BLaER1 (cell line): ENCODE results near the gene COMMD3.
A peak's percentile ranks its signal among the peaks of the same experiment; 100 is the strongest.

ENCODE experiments used
- H3K27ac ChIP-seq: shearing (Covaris generic); formaldehyde crosslinking; 2 replicates; pipeline ENCODE4 v1.8.1; 2022
- H3K27me3 ChIP-seq: shearing (Covaris generic); formaldehyde crosslinking; 2 replicates; pipeline ENCODE4 v1.8.1; 2022
- H3K36me3 ChIP-seq: shearing (Covaris generic); formaldehyde crosslinking; 2 replicates; pipeline ENCODE4 v1.8.1; 2022
- H3K4me1 ChIP-seq: shearing (Covaris generic); formaldehyde crosslinking; 2 replicates; pipeline ENCODE4 v1.8.1; 2022
- H3K4me2 ChIP-seq: shearing (Covaris generic); formaldehyde crosslinking; 2 replicates; pipeline ENCODE4 v1.8.1; 2022
- H3K4me3 ChIP-seq: shearing (Covaris generic); formaldehyde crosslinking; 2 replicates; pipeline ENCODE4 v1.8.1; 2022
- H3K9ac ChIP-seq: shearing (Covaris generic); formaldehyde crosslinking; 2 replicates; pipeline ENCODE4 v1.8.1; 2022
- H3K9me3 ChIP-seq: shearing (Covaris generic); formaldehyde crosslinking; 2 replicates; pipeline ENCODE4 v1.8.1; 2022
- H4K20me1 ChIP-seq: shearing (Covaris generic); formaldehyde crosslinking; 2 replicates; pipeline ENCODE4 v1.8.1; 2022
- Cebpa-rat ChIP-seq: shearing (Covaris generic); IDR thresholded peaks from 2 replicates; pipeline ENCODE4 v1.8.1; 2022

The COMMD3 gene

DNA sequence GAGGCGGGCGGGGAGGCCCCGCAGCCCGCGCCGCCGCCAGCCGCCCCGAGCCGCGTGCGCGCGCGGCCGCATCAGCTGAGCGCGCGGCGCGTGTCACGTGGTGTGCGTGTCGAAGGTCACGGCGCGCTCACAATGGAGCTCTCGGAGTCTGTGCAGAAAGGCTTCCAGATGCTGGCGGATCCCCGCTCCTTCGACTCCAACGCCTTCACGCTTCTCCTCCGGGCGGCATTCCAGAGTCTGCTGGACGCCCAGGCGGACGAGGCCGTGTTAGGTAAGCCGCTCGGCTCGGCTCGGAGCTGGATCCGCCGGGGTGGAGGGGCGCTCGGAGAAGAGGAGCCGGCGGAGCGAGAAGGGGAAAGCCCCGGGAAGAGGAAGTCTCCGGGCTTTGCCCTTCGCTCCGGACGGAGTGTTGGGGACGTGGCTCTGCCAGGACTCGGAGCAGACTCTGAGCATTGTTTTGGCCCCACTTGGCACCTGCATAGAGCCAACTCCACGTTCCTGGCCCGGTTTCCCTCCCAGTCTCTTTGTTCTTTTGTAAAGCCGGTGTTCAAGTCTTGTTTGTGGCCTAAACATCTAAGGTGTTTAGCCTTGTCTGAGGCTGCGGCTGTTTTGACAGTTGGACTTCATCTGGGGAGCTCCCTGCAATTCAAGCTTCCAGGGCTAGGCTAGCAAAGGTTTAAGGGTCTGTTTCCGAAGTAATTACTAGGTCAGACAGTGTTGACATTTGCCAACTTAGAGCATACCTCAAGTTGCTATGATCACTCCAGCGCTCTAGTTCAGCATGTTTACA is at the start of gene COMMD3:
COMMD3 (plus strand) TSS at position 103 of the 790 bp plus-strand sequence; CDS start at position 133, 30 bp downstream.
- Histone ChIP-seq H3K4me3 (peak within 1 kb of the TSS; percentile 71), H3K9ac (peak within 1 kb of the TSS; percentile 91), H3K27me3 (peaks cover 97% of the 10 kb centered on the region), H3K36me3 (no peaks in the 10 kb centered on the region), H3K4me2 (peak within 1 kb of the TSS; percentile 79), H3K9me3 (no peaks in the 10 kb centered on the region), H3K4me1 (no peaks in the 10 kb centered on the region), H4K20me1 (peaks cover 81% of the 10 kb centered on the region), H3K27ac (peak within 1 kb of the TSS; percentile 95)
- TF ChIP-seq Cebpa-rat: no peak

- H3K27ac ChIP-seq: no peak overlapping the region
- no peak overlapping the region for H3K4me3 ChIP-seq
- no peaks in the 10 kb centered on the region for H3K36me3 ChIP-seq
- no peak overlapping the region for H3K9ac ChIP-seq
- H4K20me1 ChIP-seq: no peaks in the 10 kb centered on the region
- H3K4me2 ChIP-seq: no peak overlapping the region
- no peaks in the 10 kb centered on the region; the same call in 1 of the 2 replicates for H3K9me3 ChIP-seq
- no peaks in the 10 kb centered on the region; the same call in 1 of the 2 replicates for H3K27me3 ChIP-seq
- H3K4me1 ChIP-seq: no peaks in the 10 kb centered on the region
- no peak for TF ChIP-seq Cebpa-rat
Measured at GRCh38 chr10:22268503-22268902, 47.7 kb upstream of the COMMD3 start.

DNA sequence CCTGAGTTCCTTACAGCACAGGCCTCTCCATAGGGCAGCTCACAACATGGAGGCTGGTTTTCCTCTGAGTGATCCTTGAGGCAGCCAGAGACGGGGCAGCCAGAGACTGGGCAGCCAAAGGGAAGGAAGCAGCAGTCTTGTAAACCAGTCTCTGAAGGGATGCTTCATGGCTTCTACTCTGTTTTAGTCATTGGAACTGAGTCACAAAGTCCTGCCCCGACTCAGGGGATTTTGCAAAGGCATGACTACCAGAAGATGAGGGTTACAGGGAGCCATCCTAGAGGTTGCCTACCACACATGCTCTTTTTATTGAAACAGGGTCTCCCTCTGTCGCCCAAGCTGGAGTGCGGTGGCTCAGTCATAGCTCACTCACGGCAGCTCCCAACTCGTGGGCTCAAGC is 44.4 kb upstream of the COMMD3 start:
- no peaks in the 10 kb centered on the region for H3K27me3 ChIP-seq
- H3K4me1 ChIP-seq: no peaks in the 10 kb centered on the region
- H3K4me3 ChIP-seq: no peak overlapping the region
- no peak for TF ChIP-seq Cebpa-rat
- H3K27ac ChIP-seq: no peak overlapping the region
- H3K9ac ChIP-seq: no peak overlapping the region
- no peaks in the 10 kb centered on the region for H3K36me3 ChIP-seq
- H3K9me3 ChIP-seq: no peaks in the 10 kb centered on the region
- no peaks in the 10 kb centered on the region for H4K20me1 ChIP-seq
- no peak overlapping the region for H3K4me2 ChIP-seq

GRCh38 chr10:22278441-22278782 is 37.8 kb upstream of the COMMD3 start:
- no peak overlapping the region for H3K4me3 ChIP-seq
- H3K4me1 ChIP-seq: no peaks in the 10 kb centered on the region
- H3K9ac ChIP-seq: no peak overlapping the region
- no peaks in the 10 kb centered on the region for H3K9me3 ChIP-seq
- H3K27ac ChIP-seq: no peak overlapping the region
- no peak for TF ChIP-seq Cebpa-rat
- H3K27me3 ChIP-seq: no peaks in the 10 kb centered on the region
- no peak overlapping the region for H3K4me2 ChIP-seq
- no peaks in the 10 kb centered on the region for H4K20me1 ChIP-seq
- no peaks in the 10 kb centered on the region for H3K36me3 ChIP-seq

DNA sequence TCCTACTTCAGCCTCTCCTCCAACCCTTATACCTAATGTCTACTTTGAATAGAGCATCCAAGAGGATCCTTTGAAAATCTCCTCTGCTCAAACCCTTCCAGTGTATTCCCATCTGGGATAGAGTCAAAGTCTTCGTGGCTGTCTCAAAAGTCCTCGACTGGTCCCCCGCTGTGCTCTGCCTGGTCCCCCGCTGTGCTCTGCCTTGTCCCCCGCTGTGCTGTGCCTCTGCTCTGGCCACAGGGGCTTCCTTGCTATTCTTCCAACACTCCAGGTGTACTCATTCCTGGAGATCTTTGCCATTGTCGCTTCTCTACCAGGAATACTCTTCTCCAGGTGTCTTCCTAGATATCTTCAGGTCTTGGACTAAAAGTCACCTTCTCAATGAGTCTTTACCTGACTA is 36.1 kb upstream of the COMMD3 start:
- no peak overlapping the region for H3K4me3 ChIP-seq
- no peaks in the 10 kb centered on the region for H3K36me3 ChIP-seq
- no peak overlapping the region for H3K4me2 ChIP-seq
- no peaks in the 10 kb centered on the region for H3K9me3 ChIP-seq
- H3K27ac ChIP-seq: no peak overlapping the region
- no peaks in the 10 kb centered on the region for H4K20me1 ChIP-seq
- no peaks in the 10 kb centered on the region for H3K27me3 ChIP-seq
- H3K9ac ChIP-seq: no peak overlapping the region
- H3K4me1 ChIP-seq: no peaks in the 10 kb centered on the region
- no peak for TF ChIP-seq Cebpa-rat

DNA sequence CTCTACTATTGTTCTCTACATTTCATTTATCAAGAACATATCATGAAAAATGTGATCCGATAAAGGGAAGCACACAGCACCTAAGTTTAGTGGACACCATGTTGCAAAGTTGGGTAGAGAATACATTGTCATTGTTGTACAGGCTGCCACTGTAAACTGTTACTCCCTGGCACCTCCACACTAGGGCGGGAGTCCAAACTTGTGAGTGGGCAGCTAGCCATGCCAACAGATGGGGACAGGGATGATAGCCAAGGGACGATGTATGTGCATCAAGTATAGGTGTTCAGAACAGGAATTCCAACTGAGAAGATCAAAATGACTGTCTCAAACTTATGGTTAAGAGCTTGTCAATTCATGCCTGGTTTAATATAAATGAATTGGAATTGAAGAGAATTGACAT is 31.1 kb upstream of the COMMD3 start:
- Histone ChIP-seq H3K36me3 (no peaks in the 10 kb centered on the region), H3K27me3 (no peaks in the 10 kb centered on the region), H3K4me1 (no peaks in the 10 kb centered on the region), H3K4me2 (no peak overlapping the region), H3K9ac (no peak overlapping the region), H3K27ac (no peak overlapping the region), H3K9me3 (no peaks in the 10 kb centered on the region), H3K4me3 (no peak overlapping the region), H4K20me1 (no peaks in the 10 kb centered on the region)
- no peak for TF ChIP-seq Cebpa-rat

DNA sequence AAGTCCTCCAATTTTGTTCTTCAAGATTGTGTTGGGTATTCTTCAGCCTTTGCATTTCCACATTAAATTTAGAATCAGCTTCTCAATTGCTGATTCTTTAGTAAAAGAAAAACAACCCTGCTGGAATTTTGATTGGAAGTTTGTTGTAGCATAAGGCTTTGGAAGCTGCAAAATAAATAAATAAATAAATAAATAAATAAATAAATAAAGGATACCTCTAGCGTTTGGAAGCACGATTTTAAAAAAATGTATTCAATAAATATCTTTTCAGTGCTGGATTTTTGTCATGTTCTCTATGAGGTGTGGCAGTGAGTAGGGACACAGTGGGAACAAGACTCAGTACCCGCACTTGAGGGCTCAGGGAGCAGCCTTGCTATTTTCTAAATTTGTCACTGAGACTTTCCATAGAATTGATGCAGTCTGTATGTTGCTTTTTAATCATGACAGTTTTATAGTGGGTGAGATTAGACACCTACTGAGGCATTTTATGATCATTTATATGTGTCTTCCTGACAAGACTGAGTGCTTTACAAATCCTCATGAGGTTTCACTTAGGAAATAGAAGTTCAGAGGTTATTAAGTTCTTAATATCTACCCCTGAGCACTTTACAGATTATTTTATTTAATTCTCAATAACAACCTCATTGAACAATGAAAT is 22.3 kb upstream of the COMMD3 start:
- Histone ChIP-seq H3K27me3 (no peaks in the 10 kb centered on the region), H3K9ac (no peak overlapping the region), H3K9me3 (no peaks in the 10 kb centered on the region), H3K27ac (no peak overlapping the region), H4K20me1 (no peaks in the 10 kb centered on the region), H3K36me3 (no peaks in the 10 kb centered on the region), H3K4me2 (no peak overlapping the region), H3K4me1 (no peaks in the 10 kb centered on the region), H3K4me3 (no peak overlapping the region)
- no peak for TF ChIP-seq Cebpa-rat

DNA sequence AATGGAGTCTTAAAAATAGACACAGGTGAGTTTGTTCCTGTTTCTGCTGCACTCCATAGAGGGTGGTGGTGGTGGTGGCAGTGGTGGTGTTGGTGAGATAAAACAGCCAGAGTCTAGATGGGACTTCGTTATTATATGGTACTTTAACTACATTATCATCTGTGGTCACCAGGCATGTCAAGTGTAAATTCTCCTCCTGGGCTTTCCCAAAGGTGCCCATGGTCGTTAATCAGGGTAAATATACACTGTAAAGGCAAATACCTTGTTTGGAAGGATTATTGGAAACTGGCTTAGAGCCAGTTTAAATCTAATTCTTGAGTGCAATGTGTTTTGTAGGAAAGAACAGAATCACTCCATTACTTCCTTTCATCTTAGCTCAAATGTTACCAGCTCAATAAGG is 21.5 kb upstream of the COMMD3 start:
- TF ChIP-seq Cebpa-rat: no peak
- no peaks in the 10 kb centered on the region for H3K4me1 ChIP-seq
- no peak overlapping the region for H3K4me2 ChIP-seq
- H3K27ac ChIP-seq: no peak overlapping the region
- no peaks in the 10 kb centered on the region for H4K20me1 ChIP-seq
- no peaks in the 10 kb centered on the region for H3K27me3 ChIP-seq
- no peaks in the 10 kb centered on the region for H3K36me3 ChIP-seq
- H3K9me3 ChIP-seq: no peaks in the 10 kb centered on the region
- H3K9ac ChIP-seq: no peak overlapping the region
- H3K4me3 ChIP-seq: no peak overlapping the region

DNA sequence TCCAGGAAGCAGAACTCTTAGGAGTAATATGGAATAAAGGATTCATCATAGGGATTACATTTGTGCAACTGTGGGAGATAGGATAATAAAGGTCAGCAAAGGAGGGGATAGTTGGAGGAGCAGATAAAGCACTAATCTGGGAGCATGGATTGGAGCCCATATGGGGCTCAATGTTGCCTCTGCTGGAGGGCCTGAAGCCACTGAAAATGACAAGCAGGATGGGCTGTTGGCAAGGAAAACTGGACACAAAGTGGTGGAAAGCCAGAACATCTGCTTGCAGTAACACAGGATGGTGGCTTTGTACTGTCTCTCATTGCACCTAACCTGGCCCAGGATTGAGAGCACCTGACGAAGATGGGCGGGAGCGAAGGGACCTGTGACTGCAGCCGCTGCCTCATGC is 15.0 kb upstream of the COMMD3 start:
- Histone ChIP-seq H3K4me1 (no peaks in the 10 kb centered on the region), H3K27ac (no peak overlapping the region), H3K4me3 (no peak overlapping the region), H4K20me1 (no peaks in the 10 kb centered on the region), H3K36me3 (no peaks in the 10 kb centered on the region), H3K9me3 (no peaks in the 10 kb centered on the region), H3K4me2 (no peak overlapping the region), H3K9ac (no peak overlapping the region), H3K27me3 (no peaks in the 10 kb centered on the region)
- no peak for TF ChIP-seq Cebpa-rat

DNA sequence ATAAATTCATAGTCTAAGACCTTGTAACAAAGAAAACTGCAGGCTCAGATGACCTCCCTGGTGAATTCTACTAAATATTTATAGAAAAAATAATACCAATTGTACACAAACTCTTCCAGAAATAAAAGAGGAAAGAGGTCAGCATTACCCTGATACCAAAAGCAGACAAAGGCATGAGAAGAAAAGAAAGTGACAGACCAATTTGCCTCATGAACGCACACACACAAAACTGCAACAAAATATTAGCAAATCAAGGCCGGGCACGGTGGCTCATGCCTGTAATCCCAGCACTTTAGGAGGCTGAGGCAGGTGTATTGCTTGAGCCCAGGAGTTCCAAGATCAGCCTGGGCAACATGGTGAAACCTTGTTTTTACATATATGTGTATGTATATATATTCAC is 12.7 kb upstream of the COMMD3 start:
- peaks cover 15% of the 10 kb centered on the region; the same call in 1 of the 2 replicates for H3K27me3 ChIP-seq
- no peak overlapping the region for H3K27ac ChIP-seq
- no peak for TF ChIP-seq Cebpa-rat
- no peaks in the 10 kb centered on the region for H3K9me3 ChIP-seq
- H3K4me1 ChIP-seq: no peaks in the 10 kb centered on the region
- H3K9ac ChIP-seq: no peak overlapping the region
- H3K4me3 ChIP-seq: no peak overlapping the region
- H3K36me3 ChIP-seq: no peaks in the 10 kb centered on the region
- H3K4me2 ChIP-seq: no peak overlapping the region
- no peaks in the 10 kb centered on the region for H4K20me1 ChIP-seq
